Endothelial cell (in vitro differentiated cells): ENCODE results near the gene RPL21. TPM values are rescaled to one million over a fixed set of nuclear protein-coding genes. Genes with fewer than 3 reads are reported as not detected.

Experiments
- DNase-seq: peaks from one replicate; pipeline ENCODE4 v3.0.0; 2021; ENCODE audit warnings: low spot score
- H3K27ac Mint-ChIP-seq: one replicate; pipeline ENCODE4 v1.8.0; 2021; ENCODE audit warnings: mixed read lengths, inconsistent platforms; ENCODE audit not compliant: unreplicated experiment
- H3K27me3 Mint-ChIP-seq: one replicate; pipeline ENCODE4 v1.8.0; 2021; ENCODE audit warnings: mild to moderate bottlenecking, moderate library complexity, mixed read lengths, inconsistent platforms; ENCODE audit not compliant: unreplicated experiment
- H3K36me3 Mint-ChIP-seq: one replicate; pipeline ENCODE4 v1.8.0; 2021; ENCODE audit warnings: mild to moderate bottlenecking, low read depth, mixed read lengths, inconsistent platforms; ENCODE audit not compliant: unreplicated experiment
- H3K4me1 Mint-ChIP-seq: one replicate; pipeline ENCODE4 v1.8.0; 2021; ENCODE audit warnings: mild to moderate bottlenecking, mixed read lengths, inconsistent platforms; ENCODE audit not compliant: unreplicated experiment
- H3K4me3 Mint-ChIP-seq: one replicate; pipeline ENCODE4 v1.8.0; 2021; ENCODE audit warnings: mild to moderate bottlenecking, mixed read lengths, inconsistent platforms; ENCODE audit not compliant: unreplicated experiment
- H3K9me3 Mint-ChIP-seq: one replicate; pipeline ENCODE4 v1.8.0; 2021; ENCODE audit warnings: mixed read lengths, inconsistent platforms; ENCODE audit not compliant: unreplicated experiment
- CTCF ChIP-seq: fragments of 200-600 bp; sonication (generic); IDR thresholded peaks from one replicate; pipeline ENCODE4 v1.5.0; 2021; ENCODE audit warnings: antibody characterized with exemption; ENCODE audit not compliant: unreplicated experiment
- long read RNA-seq: library from polyadenylated mRNA; unstranded; transcript quantifications from one replicate; pipeline ENCODE4 v2.0.0, GENCODE V29; 2020; ENCODE audit not compliant: unreplicated experiment
- total RNA-seq: library from RNA; stranded (reverse); fragmentation: NEBNext Ultra II Directional; extraction: Animal tissue kit (Norgen Biotek cat#: 25700); gene quantifications from one replicate; pipeline ENCODE4 v1.2.1, GENCODE V29; 2021; ENCODE audit not compliant: unreplicated experiment

RPL21 gene
- total RNA-seq, result 910 TPM
- long read RNA-seq, transcript RPL21-202 (6 exons, 815 nt), result major isoform, 41 of 55 reads
- long read RNA-seq, partial matches to known transcripts, result 7 of 55 reads
- long read RNA-seq, other reads (novel, unspliced or antisense), result 5 of 55 reads

DNA sequence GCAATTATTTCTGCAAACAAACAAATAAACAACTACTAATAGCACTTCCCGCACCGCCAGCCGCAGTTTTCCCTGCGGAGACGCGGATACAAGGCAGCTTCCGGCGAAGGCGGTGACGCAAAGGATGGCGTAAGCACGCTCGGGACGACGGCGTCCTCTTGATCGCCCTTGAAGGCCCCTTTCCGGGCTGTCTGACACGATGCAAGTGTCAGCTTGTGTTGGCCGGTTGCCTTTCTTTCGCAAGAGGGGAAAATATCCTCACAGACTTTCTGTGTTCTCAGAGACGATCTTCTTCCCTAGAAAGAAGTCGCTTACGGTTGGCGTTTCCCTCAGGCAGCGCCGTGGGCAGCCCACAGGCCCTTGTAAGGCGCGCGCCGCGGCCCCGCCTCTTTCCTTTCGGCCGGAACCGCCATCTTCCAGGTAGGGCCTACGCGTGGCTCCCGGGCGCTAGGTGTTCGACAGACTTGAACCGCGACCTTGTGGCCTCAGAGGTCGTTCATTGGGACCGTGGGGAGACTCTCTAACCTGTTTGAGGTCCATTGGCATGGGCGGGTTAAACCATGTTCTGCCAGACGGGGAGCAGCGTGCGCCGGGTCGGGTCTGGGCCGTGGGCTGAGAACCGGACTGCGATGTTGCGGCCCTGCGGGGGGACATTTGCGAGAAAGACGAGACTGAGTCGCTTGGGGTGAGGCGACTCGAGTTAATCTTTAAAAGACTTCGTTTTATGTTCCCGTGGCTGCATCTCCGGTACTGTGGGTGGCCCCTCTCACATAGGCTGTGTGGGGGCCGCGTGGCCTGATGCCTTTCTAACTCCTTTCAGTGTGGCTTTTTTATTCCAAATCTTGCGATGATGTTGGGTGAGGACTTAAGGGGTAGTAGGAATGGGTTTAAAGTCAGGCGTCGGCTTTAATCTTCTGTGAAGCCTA is at the start of gene RPL21:
Gene RPL21 (plus strand): TSS at position 393 of the 926 bp plus-strand sequence. CDS start 2,219 bp downstream, outside the sequence.
- H3K36me3 Mint-ChIP-seq, result peaks cover 10% of the 10 kb centered on the region
- H3K27ac Mint-ChIP-seq, result peak within 1 kb of the TSS; percentile 98
- peak within 1 kb of the TSS; percentile 98 for H3K4me3 Mint-ChIP-seq
- TF ChIP-seq CTCF, result no peak
- H3K4me1 Mint-ChIP-seq, result peaks cover 24% of the 10 kb centered on the region
- H3K27me3 Mint-ChIP-seq, result peaks cover 3% of the 10 kb centered on the region
- no peaks in the 10 kb centered on the region for H3K9me3 Mint-ChIP-seq
- peak; percentile 88 for DNase-seq

DNA sequence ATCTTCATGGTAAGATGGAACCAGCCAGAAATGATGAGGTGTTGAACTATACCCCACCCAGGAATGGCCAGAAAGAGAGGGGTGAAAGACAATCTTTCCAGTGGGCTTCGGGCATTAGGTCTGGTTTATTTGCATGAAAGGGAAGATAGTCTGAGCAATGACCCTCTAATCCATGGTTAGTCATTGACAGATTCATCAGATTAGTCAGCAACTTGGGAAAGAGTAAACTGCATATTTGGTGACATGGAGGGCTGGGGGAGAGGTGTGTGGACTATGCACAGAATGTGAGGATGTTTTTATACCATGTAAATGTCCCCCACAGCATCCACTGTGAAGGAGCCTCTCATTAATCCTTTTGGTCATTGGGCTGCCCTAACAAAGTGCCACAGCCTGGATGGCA is 49.7 kb upstream of the RPL21 start:
- H3K27me3 Mint-ChIP-seq, result no peaks in the 10 kb centered on the region
- H3K4me3 Mint-ChIP-seq, result no peak overlapping the region
- no peak for DNase-seq
- no peak for TF ChIP-seq CTCF
- no peaks in the 10 kb centered on the region for H3K4me1 Mint-ChIP-seq
- H3K36me3 Mint-ChIP-seq, result no peaks in the 10 kb centered on the region
- H3K27ac Mint-ChIP-seq, result no peak overlapping the region
- no peaks in the 10 kb centered on the region for H3K9me3 Mint-ChIP-seq

DNA sequence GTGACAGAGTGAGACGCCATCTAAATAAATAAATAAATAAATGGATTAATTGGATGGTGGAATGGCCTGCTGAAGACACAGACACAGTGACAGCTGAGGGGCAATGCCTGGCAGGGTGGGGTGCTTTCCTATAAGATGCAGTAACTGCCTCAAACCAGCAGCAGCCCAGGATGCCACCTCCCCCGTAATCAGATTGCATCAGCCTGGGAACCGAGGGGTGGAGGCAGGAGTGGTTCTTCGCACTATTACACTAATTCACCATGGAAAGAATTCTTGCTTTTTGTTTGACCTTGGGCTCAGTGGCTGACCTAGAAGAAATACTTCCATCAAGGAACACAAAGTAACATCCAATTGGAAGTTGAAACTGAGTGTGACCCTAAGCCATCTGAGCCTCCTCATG is 48.2 kb upstream of the RPL21 start:
- Mint-ChIP-seq H3K27me3 (no peaks in the 10 kb centered on the region), H3K36me3 (no peaks in the 10 kb centered on the region), H3K27ac (no peak overlapping the region), H3K9me3 (no peaks in the 10 kb centered on the region), H3K4me3 (no peak overlapping the region), H3K4me1 (no peaks in the 10 kb centered on the region)
- no peak for TF ChIP-seq CTCF
- DNase-seq, result no peak

GRCh38 chr13:27203854-27204253 is 47.5 kb upstream of the RPL21 start:
- Mint-ChIP-seq H3K36me3 (no peaks in the 10 kb centered on the region), H3K27ac (no peak overlapping the region), H3K4me3 (no peak overlapping the region), H3K9me3 (no peaks in the 10 kb centered on the region), H3K27me3 (no peaks in the 10 kb centered on the region), H3K4me1 (no peaks in the 10 kb centered on the region)
- DNase-seq, result no peak
- no peak for TF ChIP-seq CTCF

GRCh38 chr13:27208514-27208913 is 42.8 kb upstream of the RPL21 start:
- H3K36me3 Mint-ChIP-seq, result peaks cover 7% of the 10 kb centered on the region

More at GRCh38 chr13:27208514-27208913, 42.8 kb upstream of the RPL21 start:
- no peak for TF ChIP-seq CTCF
- Mint-ChIP-seq H3K27me3 (no peaks in the 10 kb centered on the region), H3K4me1 (no peaks in the 10 kb centered on the region), H3K27ac (no peak overlapping the region), H3K9me3 (no peaks in the 10 kb centered on the region), H3K4me3 (no peak overlapping the region)
- DNase-seq, result no peak
